Measurements from ENCODE around the gene IMPG2. TPM values are rescaled to one million over a fixed set of nuclear protein-coding genes. Genes with fewer than 3 reads are reported as not detected.

The IMPG2 gene
- total RNA-seq, 1 experiment from 2014 or later = not detected

- no peak for DNase-seq (ENCODE audit: low spot score)
Measured at GRCh38 chr3:101273608-101274007, 46.8 kb downstream of the IMPG2 start.

DNA sequence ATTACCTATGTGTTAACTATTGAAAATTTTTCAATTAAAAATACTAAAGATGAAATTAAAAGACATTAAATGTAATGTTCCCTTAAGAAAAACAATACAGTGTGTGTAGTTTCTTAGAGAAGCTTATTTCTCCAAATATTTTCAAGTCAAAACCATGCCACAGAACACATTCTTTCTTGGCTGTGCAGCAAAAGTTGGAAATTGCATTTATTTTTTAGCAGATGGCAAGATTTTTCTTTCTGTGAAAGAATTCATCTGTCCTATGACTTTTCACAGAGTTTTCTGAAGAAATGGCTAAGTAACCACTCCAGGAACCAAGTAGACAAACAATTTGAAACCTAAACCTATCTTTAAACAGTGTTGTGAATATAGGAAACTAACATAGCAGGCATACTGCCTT is 47.2 kb downstream of the IMPG2 start:
- no peak for DNase-seq (ENCODE audit: low spot score)

GRCh38 chr3:101271728-101272127 is 48.6 kb downstream of the IMPG2 start:
- DNase-seq (ENCODE audit: low spot score) = no peak

GRCh38 chr3:101270149-101270548 is 50.2 kb downstream of the IMPG2 start:
- no peak for DNase-seq (ENCODE audit: low spot score)

GRCh38 chr3:101268971-101269671 is 51.3 kb downstream of the IMPG2 start:
- DNase-seq (ENCODE audit: low spot score) = no peak

GRCh38 chr3:101268141-101268540 is 52.2 kb downstream of the IMPG2 start:
- DNase-seq (ENCODE audit: low spot score) = no peak

GRCh38 chr3:101266566-101266965 is 53.8 kb downstream of the IMPG2 start:
- no peak for DNase-seq (ENCODE audit: low spot score)

DNA sequence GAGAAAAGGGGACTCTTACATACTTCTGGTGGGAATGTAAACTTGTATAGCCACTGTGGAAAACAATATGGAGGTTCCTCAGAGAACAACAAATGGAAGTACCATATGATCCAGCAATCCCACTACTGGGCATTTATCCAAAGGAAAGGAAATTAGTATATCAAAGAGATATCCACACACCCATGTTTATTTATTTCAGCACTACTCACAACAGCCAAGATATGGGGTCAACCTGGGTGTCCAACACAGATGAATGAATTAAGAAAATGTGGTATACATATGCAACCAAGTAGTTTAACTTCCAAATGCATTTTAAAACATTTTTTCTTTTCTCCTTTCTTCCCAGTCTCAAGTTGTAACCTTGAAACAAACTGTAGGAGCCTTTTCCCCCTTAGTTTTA is 54.3 kb downstream of the IMPG2 start:
- no peak for DNase-seq (ENCODE audit: low spot score)

DNA sequence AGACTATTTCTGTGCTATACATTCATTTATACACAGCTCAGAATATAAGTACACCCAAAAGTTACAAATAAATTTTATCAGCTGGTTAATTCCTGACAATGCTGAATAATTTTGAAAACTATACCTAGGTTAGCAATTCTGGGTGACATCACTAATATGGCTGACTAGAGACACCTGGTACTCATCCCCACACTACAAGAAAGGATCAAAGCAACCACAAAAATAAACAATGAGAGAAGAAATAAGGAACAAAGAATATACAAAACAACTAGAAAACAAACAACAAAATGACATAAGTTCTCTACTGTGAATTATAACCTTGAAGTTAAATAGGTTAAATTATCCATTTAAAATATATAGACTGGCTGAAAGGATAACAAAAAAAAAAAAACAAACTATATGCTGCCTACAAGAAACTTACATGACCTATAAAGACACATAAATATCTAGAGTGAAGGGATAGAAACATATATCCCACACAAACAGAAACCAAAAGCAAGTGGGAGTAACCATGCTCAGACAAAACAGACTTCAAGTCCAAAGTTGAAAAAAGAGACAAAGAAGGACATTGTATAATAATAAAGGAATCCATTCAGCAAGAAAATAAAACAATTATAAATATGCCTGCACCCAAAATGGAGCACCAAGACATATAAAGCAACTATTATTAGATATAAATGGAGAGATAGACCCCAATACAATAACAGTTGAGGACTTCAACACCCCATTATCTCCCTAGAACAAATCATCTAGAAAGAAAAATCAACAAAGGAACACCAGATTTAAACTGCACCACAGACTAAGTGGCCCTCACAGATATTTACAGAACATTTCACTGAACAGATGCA is 57.8 kb downstream of the IMPG2 start:
- DNase-seq (ENCODE audit: low spot score) = no peak

DNA sequence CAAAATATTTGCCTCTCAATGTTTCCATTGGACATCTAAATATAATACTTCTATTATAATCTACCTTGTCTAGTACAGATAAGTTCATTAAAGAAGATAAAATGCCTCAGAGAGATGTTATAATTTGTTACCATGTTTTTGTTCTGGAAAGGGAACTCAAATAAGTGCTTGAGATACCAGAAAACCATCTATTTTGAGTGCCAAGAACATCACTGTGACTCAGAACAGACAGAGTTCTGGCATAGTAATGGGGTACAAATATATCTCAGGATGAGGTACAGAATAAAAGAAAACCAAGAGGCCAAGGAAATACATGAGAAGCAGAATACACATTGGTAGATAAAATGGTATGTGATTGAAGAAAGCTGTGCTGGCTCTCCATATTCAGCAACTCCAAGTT is 58.9 kb downstream of the IMPG2 start:
- DNase-seq (ENCODE audit: low spot score) = no peak

DNA sequence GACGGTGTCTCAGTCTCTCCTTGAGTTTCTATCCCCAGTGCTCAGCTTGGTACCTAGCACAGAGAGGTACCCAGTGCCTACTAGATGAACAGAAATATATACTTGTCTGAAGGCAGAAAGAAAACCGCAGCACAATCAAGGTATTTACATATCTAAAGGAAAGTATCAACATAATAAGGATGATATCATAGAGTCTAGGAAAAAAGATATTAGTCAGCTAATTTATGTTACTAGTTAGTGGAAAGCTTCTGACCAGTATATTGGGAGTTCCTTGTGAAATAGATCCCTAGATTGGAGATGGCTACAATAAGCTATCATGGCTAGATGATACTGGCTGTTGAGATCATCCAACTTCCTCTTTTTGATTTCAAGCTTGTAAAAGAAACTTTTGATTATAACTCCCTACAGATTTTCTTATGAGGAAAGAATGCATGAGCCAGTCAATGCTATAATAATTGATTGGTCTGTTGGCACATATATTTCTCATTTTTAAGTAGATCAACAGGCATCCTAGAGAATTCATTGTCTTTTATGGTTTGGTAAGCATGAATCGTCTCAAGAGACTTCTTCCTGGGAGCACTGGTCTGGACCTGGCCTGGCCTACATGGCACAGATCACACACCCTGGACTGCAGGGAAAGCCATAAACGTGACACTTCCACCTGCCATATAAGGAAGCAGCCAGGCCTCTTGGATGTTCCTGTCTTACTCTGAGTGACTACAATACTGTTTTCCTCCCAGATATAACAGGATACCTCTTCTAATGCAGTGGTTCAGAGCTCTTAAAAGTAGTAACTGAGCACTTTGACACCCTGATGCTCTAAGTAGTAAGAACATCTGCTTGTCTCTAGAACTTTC is 60.7 kb downstream of the IMPG2 start:
- no peak for DNase-seq (ENCODE audit: low spot score)

DNA sequence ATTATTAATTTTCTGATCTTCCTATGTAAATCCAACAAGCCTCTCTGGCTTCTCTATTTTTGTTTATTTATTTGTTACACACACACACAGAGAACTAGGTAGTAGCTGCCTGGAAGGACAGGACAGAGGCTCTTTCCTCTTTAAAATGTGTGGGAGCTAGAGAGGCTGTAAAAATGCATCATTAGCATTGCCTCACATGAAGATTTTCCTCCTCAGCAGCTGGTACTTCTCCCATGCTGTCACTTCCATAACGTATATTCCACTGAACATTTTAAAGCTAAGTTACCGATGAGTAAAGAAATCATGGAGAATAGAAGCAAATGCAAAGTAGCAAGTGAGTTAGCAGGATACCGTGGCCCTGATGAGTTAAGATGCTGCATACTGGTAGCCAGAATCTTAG is 63.9 kb downstream of the IMPG2 start:
- DNase-seq (ENCODE audit: low spot score) = no peak

DNA sequence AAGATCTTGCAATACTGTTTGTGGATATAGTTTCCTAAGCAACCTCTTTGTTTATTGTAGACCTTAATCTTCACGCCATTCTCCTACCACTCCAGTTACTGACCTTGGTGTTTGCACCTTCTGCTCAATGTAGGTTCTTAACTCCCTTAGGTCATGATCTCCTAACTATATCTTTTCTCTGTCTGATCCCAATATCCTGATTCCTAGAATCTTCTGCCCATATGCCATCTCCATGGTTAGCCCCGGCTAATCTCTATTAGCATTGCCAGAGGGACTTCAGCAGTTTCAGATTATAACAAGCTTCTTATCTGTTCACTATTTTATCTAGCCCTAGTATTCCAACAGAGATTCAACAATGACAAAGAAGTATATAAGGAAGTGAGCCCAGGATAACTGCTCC is 64.9 kb downstream of the IMPG2 start:
- DNase-seq (ENCODE audit: low spot score) = no peak

DNA sequence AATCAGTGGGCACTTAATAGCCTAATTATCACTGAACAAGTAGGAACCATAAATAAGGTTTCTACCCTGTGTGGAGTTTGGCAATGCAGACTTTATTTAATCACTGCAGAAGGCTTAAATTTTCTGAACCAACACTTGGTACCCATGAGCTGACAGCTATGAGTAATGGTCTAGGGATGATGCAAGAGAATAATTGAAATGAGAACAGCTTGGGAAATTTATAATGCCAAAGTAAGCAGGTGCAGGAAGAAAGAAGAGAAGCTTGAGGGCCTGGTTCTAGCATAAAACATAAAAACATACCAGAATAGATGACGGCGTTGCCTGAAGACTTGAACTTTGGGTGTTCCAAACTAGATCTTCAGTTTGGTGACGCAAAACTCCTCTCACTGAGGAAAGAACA is 67.0 kb downstream of the IMPG2 start:
- no peak for DNase-seq (ENCODE audit: low spot score)

DNA sequence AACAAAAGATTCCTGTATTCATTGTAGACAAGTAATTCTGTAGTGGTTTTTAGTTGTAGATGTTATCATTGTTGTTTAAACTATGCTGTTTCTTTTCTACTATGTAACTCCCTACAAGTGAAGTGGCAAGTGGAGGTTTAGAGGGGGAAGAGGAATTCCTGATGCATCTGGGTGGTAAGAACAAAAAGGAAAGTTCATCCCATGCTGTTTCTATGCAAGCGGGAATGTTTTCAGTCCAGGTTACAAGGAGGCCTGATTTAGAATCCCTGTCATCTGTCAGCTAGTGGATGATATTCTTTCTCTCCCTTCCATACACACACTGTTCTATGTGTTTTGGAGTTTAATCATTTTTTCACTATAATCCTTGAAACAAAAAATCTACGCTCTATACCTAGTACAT is 67.4 kb downstream of the IMPG2 start:
- no peak for DNase-seq (ENCODE audit: low spot score)

DNA sequence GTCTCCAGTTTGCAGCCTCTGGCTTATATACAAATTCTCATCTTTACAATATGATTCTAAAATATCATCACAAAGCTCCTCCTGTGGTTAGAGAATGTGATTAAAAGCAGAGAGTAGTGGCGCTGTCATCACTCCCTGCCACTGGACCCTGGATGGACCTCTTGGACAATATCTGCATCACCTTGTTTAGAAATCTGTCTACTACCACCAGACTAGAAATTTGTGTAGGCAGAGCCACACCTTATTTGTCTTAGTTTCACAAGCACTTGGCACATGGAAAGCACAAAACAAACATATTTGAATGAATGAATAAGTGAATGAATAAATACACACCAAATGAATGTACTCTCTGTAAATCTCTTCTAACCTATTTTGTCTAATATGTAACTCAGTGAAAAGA is 68.1 kb downstream of the IMPG2 start:
- DNase-seq (ENCODE audit: low spot score) = no peak

DNA sequence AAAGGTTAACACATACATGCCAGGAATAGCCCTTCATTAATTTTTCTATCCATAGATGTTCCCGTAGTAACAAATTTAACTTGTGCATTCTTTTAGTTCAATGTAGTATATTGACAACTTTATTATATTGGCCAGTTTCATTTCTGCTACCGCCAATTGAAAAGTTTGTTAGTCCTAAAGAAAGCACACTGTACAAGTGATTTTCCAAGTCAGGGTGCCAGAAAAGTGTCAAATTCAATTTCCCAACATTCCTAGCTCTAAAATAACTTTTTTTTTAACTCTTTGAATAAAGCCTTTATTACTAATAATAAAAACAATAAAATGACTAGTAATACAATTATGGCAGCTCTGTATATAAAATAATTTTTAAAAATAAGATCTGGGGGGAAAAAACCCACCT is 68.9 kb downstream of the IMPG2 start:
- DNase-seq (ENCODE audit: low spot score) = no peak

- no peak for DNase-seq (ENCODE audit: low spot score)
Measured at GRCh38 chr3:101249522-101249921, 70.9 kb downstream of the IMPG2 start.

DNA sequence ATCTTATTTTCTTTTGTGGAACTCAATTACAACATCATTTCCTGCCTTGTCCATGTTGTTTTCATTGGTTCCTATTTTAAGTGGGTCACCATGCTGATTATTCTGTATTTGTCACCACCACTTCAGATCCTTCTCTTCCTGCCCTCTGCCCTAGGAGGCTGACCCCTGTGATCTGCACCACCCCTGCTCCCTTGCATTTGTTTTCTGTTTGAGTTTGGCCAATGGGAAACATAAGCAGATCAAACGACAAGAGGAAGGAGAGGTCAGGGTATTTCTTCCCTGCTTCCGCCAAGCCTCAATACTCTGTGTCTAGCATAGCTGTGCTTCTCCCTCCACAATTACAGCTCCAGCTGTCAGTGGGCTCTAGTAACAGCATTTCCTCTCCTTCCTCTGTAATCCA is 71.6 kb downstream of the IMPG2 start:
- no peak for DNase-seq (ENCODE audit: low spot score)

DNA sequence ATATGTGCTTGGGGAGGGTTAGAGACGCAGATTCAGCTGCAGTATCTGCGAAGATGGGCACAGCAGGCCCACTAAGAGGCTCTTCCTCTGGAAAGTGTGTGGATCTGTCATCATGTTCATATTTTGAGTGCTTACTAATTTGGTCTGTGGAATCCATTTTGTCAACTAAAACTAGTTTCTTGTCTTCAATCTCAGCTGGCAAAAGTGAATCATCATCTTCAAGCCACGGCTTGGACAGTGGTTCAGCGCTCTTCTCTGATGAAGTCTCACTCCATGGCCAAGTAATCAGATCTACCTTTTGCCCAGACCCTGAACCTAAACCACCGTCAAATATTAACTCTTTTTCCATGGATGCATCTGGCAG is 76.2 kb downstream of the IMPG2 start:
- DNase-seq (ENCODE audit: low spot score) = no peak

- no peak for DNase-seq (ENCODE audit: low spot score)
Measured at GRCh38 chr3:101243285-101244211, 76.8 kb downstream of the IMPG2 start.

All from A172 (cell line).